K562 (cell line): ENCODE measurements around the gene TRIM47. TPM values are rescaled to one million over a fixed set of nuclear protein-coding genes. Genes with fewer than 3 reads are reported as not detected.

Experiments
- ATAC-seq: fragments of 200-7000 bp; cut with Tn5 transposase; 3 replicates; pipeline ENCODE4 v1.9.1; 2020; ENCODE audit warnings: moderate library complexity
- BruUV-seq: library from RNA; stranded (reverse); fragments of 400-500 nt; replicated peaks from 2 replicates; lab custom pipeline; 2021; lab: Mats Ljungman, UMichigan
- CTCF ChIA-PET: fragments of 300-600 bp; formaldehyde crosslinking; extraction: SDS; loops from one replicate; lab custom pipeline; 2021; ENCODE audit warnings: low intra/inter-chr PET ratio; lab: Yijun Ruan, JAX
- POLR2A ChIA-PET: fragments of 300-600, 350-650 bp; sonication (Branson Sonifier 250); formaldehyde crosslinking; extraction: SDS; loops from one replicate; lab custom pipeline; 2021; ENCODE audit warnings: antibody characterized with exemption, inconsistent platforms; lab: Yijun Ruan, JAX
- DNase-seq, 4 experiments: peaks; one replicate each; pipeline versions ENCODE4 v3.0.0 to v3.0.0-alpha.2; 2011 to 2018; ENCODE audit warnings: low spot score in 3 of 4, mixed read lengths in 3 of 4; ENCODE audit errors: extremely low read depth in 1 of 4
- FAIRE-seq: peaks from 2 replicates; lab custom pipeline; 2011; peaks lifted over from hg19 to GRCh38; lab: Jason Lieb, UNC
- H2AFZ ChIP-seq: 2 replicates; pipeline ENCODE4 v1.6.0; 2011; ENCODE audit warnings: low read depth, low read length, control low read depth, inconsistent platforms
- H3K27ac ChIP-seq: fragments of 200-600 bp; 3 replicates; pipeline ENCODE4 v1.8.0; 2011; ENCODE audit warnings: low read depth, mild to moderate bottlenecking, control low read depth, inconsistent platforms, low read length, moderate library complexity, mixed read lengths; ENCODE audit errors: extremely low read depth
- H3K27me3 ChIP-seq, 2 experiments: fragments of 300-600 bp in 1 of 2; 2 replicates in 1 of 2; 3 replicates in 1 of 2; pipeline versions ENCODE4 v1.6.0 to v1.8.0; 2011; ENCODE audit warnings: inconsistent platforms in 2 of 2, low read length in 2 of 2, mild to moderate bottlenecking in 1 of 2, mixed read lengths in 1 of 2, moderate library complexity in 1 of 2; ENCODE audit not compliant: control insufficient read depth in 2 of 2, insufficient read depth in 2 of 2
- H3K36me3 ChIP-seq: fragments of 300-600 bp; 3 replicates; pipeline ENCODE4 v1.8.0; 2011; ENCODE audit warnings: mild to moderate bottlenecking, low read length, inconsistent platforms; ENCODE audit not compliant: control insufficient read depth, insufficient read depth
- H3K4me1 ChIP-seq, 2 experiments: fragments of 200-600 bp in 1 of 2; replicated peaks in 1 of 2; 2 replicates in 1 of 2; 3 replicates in 1 of 2; pipeline versions ENCODE4 v1.5.1 to v1.8.0; 2011; ENCODE audit warnings: inconsistent platforms in 2 of 2, low read length in 2 of 2, mild to moderate bottlenecking in 1 of 2, mixed read lengths in 1 of 2, moderate library complexity in 1 of 2; ENCODE audit not compliant: control insufficient read depth in 2 of 2, insufficient read depth in 2 of 2
- H3K4me2 ChIP-seq: 2 replicates; pipeline ENCODE4 v1.6.1; 2011; ENCODE audit warnings: low read length, control low read depth, inconsistent platforms, mixed read lengths; ENCODE audit not compliant: insufficient read depth
- H3K4me3 ChIP-seq: fragments of 200-600 bp; sonication (generic), shearing (Covaris generic); 2 replicates; pipeline ENCODE4 v1.5.1; 2016; ENCODE audit warnings: control low read depth, inconsistent platforms
- H3K79me2 ChIP-seq: fragments of 200-600 bp; 3 replicates; pipeline ENCODE4 v1.8.0; 2011; ENCODE audit warnings: low read length, inconsistent platforms; ENCODE audit not compliant: control insufficient read depth, insufficient read depth
- H3K9ac ChIP-seq, 2 experiments: 2 replicates each; pipeline versions ENCODE4 v1.6.0 to v1.6.1; 2011; ENCODE audit warnings: low read depth in 2 of 2, low read length in 2 of 2, control low read depth in 1 of 2, inconsistent platforms in 1 of 2, mild to moderate bottlenecking in 1 of 2, mixed read lengths in 1 of 2; ENCODE audit not compliant: insufficient read depth in 1 of 2
- H3K9me1 ChIP-seq: one replicate; pipeline ENCODE4 v1.6.0; 2011; ENCODE audit warnings: inconsistent platforms, mild to moderate bottlenecking, low read length, moderate library complexity; ENCODE audit not compliant: control insufficient read depth, insufficient read depth
- H3K9me3 ChIP-seq: replicated peaks from 2 replicates; pipeline ENCODE4 v1.5.1; 2011; ENCODE audit warnings: low read depth, low read length, inconsistent platforms; ENCODE audit not compliant: control insufficient read depth, insufficient read depth
- H4K20me1 ChIP-seq: replicated peaks from 2 replicates; pipeline ENCODE4 v1.6.1; 2011; ENCODE audit warnings: low read length, inconsistent platforms, mixed read lengths; ENCODE audit not compliant: control insufficient read depth, insufficient read depth
- DACH1 ChIP-seq: fragments of 450-650 bp; IDR thresholded peaks from 2 replicates; pipeline ENCODE4 v1.6.1; 2018; ENCODE audit not compliant: partially characterized antibody
- DMBX1 ChIP-seq: fragments of 250-450 bp; sonication (Bioruptor Pico); IDR thresholded peaks from 2 replicates; pipeline ENCODE4 v1.8.0; 2022; ENCODE audit warnings: inconsistent platforms, mild to moderate bottlenecking, moderate library complexity, borderline replicate concordance
- GABPA ChIP-seq: fragments of 200-800 bp; sonication (Bioruptor generic); conservative IDR thresholded peaks from 2 replicates; pipeline ENCODE4 v1.6.1; 2016; ENCODE audit warnings: low read depth, missing genetic modification characterization, missing compliant biosample characterization
- POLR2H ChIP-seq: IDR thresholded peaks from 2 replicates; pipeline ENCODE4 v1.6.1; 2016; ENCODE audit warnings: missing genetic modification characterization, low read depth, mild to moderate bottlenecking, control low read depth, missing compliant biosample characterization, moderate library complexity
- SMARCA5 ChIP-seq: fragments of 450-650 bp; IDR thresholded peaks from 2 replicates; pipeline ENCODE4 v1.6.1; 2016
- SPI1 ChIP-seq: IDR thresholded peaks from 2 replicates; pipeline ENCODE4 v1.6.1; 2011; ENCODE audit warnings: low read depth, low read length, control low read depth, borderline replicate concordance
- TCF7L2 ChIP-seq: fragments of 150-350 bp; IDR thresholded peaks from 2 replicates; pipeline ENCODE4 v1.6.1; 2016; ENCODE audit warnings: low read depth, mild to moderate bottlenecking, low read length, moderate library complexity
- ZSCAN32 ChIP-seq: fragments of 450-650 bp; formaldehyde crosslinking; IDR thresholded peaks from 2 replicates; pipeline ENCODE4 v1.4.0; 2020; ENCODE audit warnings: mild to moderate bottlenecking, moderate library complexity
- WGBS: fragments of 100-300 bp; shearing (Covaris generic); methylation state at CpG from one replicate; pipeline ENCODE4 v1.1.6; 2016; ENCODE audit warnings: low coverage, mixed read lengths; ENCODE audit not compliant: insufficient coverage; ENCODE audit errors: missing lambda C conversion rate; 5-methylcytosine and 5-hydroxymethylcytosine counted together
- in situ Hi-C: fragments of 300-500 bp; cut with MboI; formaldehyde crosslinking; loops from 4 replicates; pipeline ENCODE4 v1.15.0; 2018; ENCODE audit warnings: inconsistent platforms, mixed read lengths
- intact Hi-C: fragments of 100-400 bp; cut with micrococcal nuclease; formaldehyde crosslinking; loops from 2 replicates; pipeline ENCODE4 v1.14.2; 2022
- polyA plus RNA-seq, 8 experiments: library from polyadenylated mRNA; depleted of rRNA in 4 of 8; stranded (reverse) in 5 of 8; unstranded in 3 of 8; fragments of >200 nt; fragmentation: Nextera tagmentation in 2 of 8; fragmentation: Illumina TruSeq in 1 of 8; extraction: Ambion mirVana in 2 of 8; extraction: Trizol in 1 of 8; gene quantifications; 2 replicates each; pipeline versions ENCODE4 v1.2.1 to v1.2.3, GENCODE V29; 2011 to 2014; ENCODE audit warnings: inconsistent platforms in 1 of 8, missing spikeins in 1 of 8
- total RNA-seq, 7 experiments: library from RNA; depleted of rRNA in 6 of 7; stranded (reverse); fragments of >200 nt in 6 of 7; fragmentation: Illumina TruSeq in 2 of 7; extraction: Trizol in 2 of 7; gene quantifications; 2 replicates each; pipeline versions ENCODE4 v1.2.1 to v1.2.3, GENCODE V29; 2011 to 2021; ENCODE audit warnings: low replicate concordance in 1 of 7
- TF ChIP-seq, protein P1 (sequence below): fragments of 200-800 bp; sonication (Bioruptor generic); IDR thresholded peaks from 2 replicates; pipeline ENCODE4 v1.6.1; 2017; ENCODE audit warnings: missing genetic modification characterization, missing compliant biosample characterization
- TF ChIP-seq, protein P2 (sequence below): sonication (generic); formaldehyde crosslinking; IDR thresholded peaks from 2 replicates; pipeline ENCODE4 v1.8.1; 2023; ENCODE audit warnings: mild to moderate bottlenecking, missing genetic modification reagents

The TRIM47 gene
- total and polyA plus RNA-seq, 9 of the 15 experiments (the other 6 are each of a cell fraction or from before 2014, with no cell fraction given) = 0.56 to 6.1 (median 3.2) TPM

DNA sequence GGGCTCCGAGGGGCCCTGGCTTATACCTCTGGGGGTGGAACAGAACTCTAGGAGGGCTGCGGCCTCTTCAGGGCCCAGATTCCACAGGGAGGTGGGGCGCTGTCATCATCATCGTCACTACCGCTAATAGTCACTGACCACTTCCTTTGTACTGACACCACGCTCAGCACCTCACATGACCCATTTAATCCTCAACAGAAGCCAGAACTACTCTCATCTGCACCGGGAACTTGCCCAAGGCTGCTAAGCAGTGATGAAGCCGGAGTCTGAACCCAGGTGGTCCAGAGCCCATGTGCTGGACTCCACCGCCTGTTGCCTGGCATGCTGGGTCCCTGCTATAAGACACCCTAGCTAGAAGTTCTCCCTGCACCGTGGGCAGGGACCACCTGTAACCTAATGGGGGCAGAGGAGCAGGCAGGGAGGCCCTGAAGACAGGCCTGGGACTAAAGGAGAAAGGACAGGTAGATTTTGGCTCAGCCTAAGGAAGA is 46.2 kb downstream of the TRIM47 start:
- H2AFZ ChIP-seq = no peak overlapping the region
- no peak overlapping the region for H3K27ac ChIP-seq
- ATAC-seq (no peak), DNase-seq (no peak), FAIRE-seq (no peak)
- WGBS = 73% methylated on average over 8 of the region's 10 CpGs
- H3K4me3 ChIP-seq = no peak overlapping the region
- no TSS peak for BruUV-seq
- no peak overlapping the region for H3K4me2 ChIP-seq
- H3K4me1 ChIP-seq = peaks cover 0 to 64% of the 10 kb centered on the region in 2 experiments; a peak in 3 of 5 replicates
- 0 out of 2 replicates have a peak, but pooled peaks cover 4% of the 10 kb centered on the region for H4K20me1 ChIP-seq
- no peaks in the 10 kb centered on the region for H3K27me3 ChIP-seq
- peak overlapping the region in 1 of 2 experiments; percentile 81; a peak in 1 of 4 replicates for H3K9ac ChIP-seq
- CTCF ChIA-PET = no interaction called here
- peaks cover 95% of the 10 kb centered on the region; the same call in 2 of the 3 replicates for H3K36me3 ChIP-seq
- H3K79me2 ChIP-seq = peaks cover 3% of the 10 kb centered on the region; the same call in 1 of the 3 replicates
- in situ Hi-C loops = no loop called here
- no peaks in the 10 kb centered on the region for H3K9me1 ChIP-seq
- intact Hi-C loops = no loop called here
- POLR2A ChIA-PET = interaction anchor here (0.6 to 4.8 kb wide), 6 partner anchors 11 to 261 kb away, joined by 3 to 46 read pairs (median 6); partner anchors contain the start of gene UNC13D
- no peaks in the 10 kb centered on the region for H3K9me3 ChIP-seq
- TF ChIP-seq, protein P1, sequence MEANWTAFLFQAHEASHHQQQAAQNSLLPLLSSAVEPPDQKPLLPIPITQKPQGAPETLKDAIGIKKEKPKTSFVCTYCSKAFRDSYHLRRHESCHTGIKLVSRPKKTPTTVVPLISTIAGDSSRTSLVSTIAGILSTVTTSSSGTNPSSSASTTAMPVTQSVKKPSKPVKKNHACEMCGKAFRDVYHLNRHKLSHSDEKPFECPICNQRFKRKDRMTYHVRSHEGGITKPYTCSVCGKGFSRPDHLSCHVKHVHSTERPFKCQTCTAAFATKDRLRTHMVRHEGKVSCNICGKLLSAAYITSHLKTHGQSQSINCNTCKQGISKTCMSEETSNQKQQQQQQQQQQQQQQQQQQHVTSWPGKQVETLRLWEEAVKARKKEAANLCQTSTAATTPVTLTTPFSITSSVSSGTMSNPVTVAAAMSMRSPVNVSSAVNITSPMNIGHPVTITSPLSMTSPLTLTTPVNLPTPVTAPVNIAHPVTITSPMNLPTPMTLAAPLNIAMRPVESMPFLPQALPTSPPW (CRISPR knock-in tag) = no peak
- TF ChIP-seq TCF7L2 = no peak
- TF ChIP-seq, protein P2, sequence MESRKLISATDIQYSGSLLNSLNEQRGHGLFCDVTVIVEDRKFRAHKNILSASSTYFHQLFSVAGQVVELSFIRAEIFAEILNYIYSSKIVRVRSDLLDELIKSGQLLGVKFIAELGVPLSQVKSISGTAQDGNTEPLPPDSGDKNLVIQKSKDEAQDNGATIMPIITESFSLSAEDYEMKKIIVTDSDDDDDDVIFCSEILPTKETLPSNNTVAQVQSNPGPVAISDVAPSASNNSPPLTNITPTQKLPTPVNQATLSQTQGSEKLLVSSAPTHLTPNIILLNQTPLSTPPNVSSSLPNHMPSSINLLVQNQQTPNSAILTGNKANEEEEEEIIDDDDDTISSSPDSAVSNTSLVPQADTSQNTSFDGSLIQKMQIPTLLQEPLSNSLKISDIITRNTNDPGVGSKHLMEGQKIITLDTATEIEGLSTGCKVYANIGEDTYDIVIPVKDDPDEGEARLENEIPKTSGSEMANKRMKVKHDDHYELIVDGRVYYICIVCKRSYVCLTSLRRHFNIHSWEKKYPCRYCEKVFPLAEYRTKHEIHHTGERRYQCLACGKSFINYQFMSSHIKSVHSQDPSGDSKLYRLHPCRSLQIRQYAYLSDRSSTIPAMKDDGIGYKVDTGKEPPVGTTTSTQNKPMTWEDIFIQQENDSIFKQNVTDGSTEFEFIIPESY = peak; percentile 59; the same call in 1 of the 2 replicates
- no peak for TF ChIP-seq SMARCA5
- no peak for TF ChIP-seq DACH1
- TF ChIP-seq POLR2H (tag) = no peak
- no peak for TF ChIP-seq DMBX1 (CRISPR knock-in tag)
- no peak for TF ChIP-seq ZSCAN32
- peak; percentile 29; the same call in 1 of the 2 replicates for TF ChIP-seq GABPA (tag)
- no peak for TF ChIP-seq SPI1
